K562 (cell line): ENCODE results near the gene ANK3. TPM values are rescaled to one million over a fixed set of nuclear protein-coding genes. Genes with fewer than 3 reads are reported as not detected.
A peak's percentile ranks its signal among the peaks of the same experiment; 100 is the strongest.

ENCODE experiments used
- BCLAF1 ChIP-seq, 2 experiments: fragments of 450-650 bp in 1 of 2; IDR thresholded peaks; 2 replicates each; pipeline ENCODE4 v1.6.1; 2011 to 2017; ENCODE audit warnings: low read depth in 2 of 2, antibody characterized with exemption in 1 of 2, borderline replicate concordance in 1 of 2, low read length in 1 of 2, mild to moderate bottlenecking in 1 of 2, mixed read lengths in 1 of 2; ENCODE audit not compliant: control insufficient read depth in 1 of 2
- CHD4 ChIP-seq: fragments of 200-600 bp; sonication (generic); IDR thresholded peaks from 3 replicates; pipeline ENCODE4 v1.6.1; 2012; ENCODE audit warnings: low read depth, mild to moderate bottlenecking, mixed read lengths, low read length, inconsistent platforms; ENCODE audit not compliant: insufficient read depth, insufficient replicate concordance, poor library complexity, severe bottlenecking
- E2F4 ChIP-seq: sonication (generic); formaldehyde crosslinking; IDR thresholded peaks from 2 replicates; pipeline ENCODE4 v1.8.0; 2022; ENCODE audit warnings: mild to moderate bottlenecking, low read depth, missing genetic modification reagents
- ELF1 ChIP-seq: fragments of 200-800 bp; sonication (Bioruptor generic); IDR thresholded peaks from 2 replicates; pipeline ENCODE4 v1.6.1; 2016; ENCODE audit warnings: missing genetic modification characterization, missing compliant biosample characterization
- GATAD2A ChIP-seq: fragments of 450-650 bp; IDR thresholded peaks from 2 replicates; pipeline ENCODE4 v1.6.1; 2017
- MNT ChIP-seq, 2 experiments: fragments of 450-650 bp; conservative IDR thresholded peaks; 2 replicates each; pipeline ENCODE4 v1.6.1; 2017; ENCODE audit warnings: mild to moderate bottlenecking in 2 of 2, moderate library complexity in 2 of 2
- NCOA6 ChIP-seq: fragments of 450-650 bp; IDR thresholded peaks from 2 replicates; pipeline ENCODE4 v1.6.1; 2017; ENCODE audit warnings: mild to moderate bottlenecking
- NELFE ChIP-seq: IDR thresholded peaks from 2 replicates; pipeline ENCODE4 v1.6.1; 2011; ENCODE audit warnings: mild to moderate bottlenecking; ENCODE audit not compliant: insufficient read depth, insufficient read length
- PRMT5 ChIP-seq: sonication (generic); formaldehyde crosslinking; IDR thresholded peaks from 2 replicates; pipeline ENCODE4 v1.5.0; 2020; ENCODE audit warnings: missing genetic modification reagents
- SAFB2 ChIP-seq: fragments of 200-400 bp; formaldehyde crosslinking; IDR thresholded peaks from 2 replicates; pipeline ENCODE4 v1.6.1; 2018; ENCODE audit warnings: borderline replicate concordance, low read length, low read depth, moderate library complexity; ENCODE audit not compliant: severe bottlenecking
- SPI1 ChIP-seq: IDR thresholded peaks from 2 replicates; pipeline ENCODE4 v1.6.1; 2011; ENCODE audit warnings: low read depth, low read length, control low read depth, borderline replicate concordance
- STAT5A ChIP-seq: IDR thresholded peaks from 2 replicates; pipeline ENCODE4 v1.6.1; 2012; ENCODE audit warnings: low read length, inconsistent platforms, borderline replicate concordance
- TAF9B ChIP-seq: fragments of 450-650 bp; IDR thresholded peaks from 2 replicates; pipeline ENCODE4 v1.6.1; 2018; ENCODE audit warnings: mild to moderate bottlenecking; ENCODE audit not compliant: partially characterized antibody
- UBTF ChIP-seq, 2 experiments: IDR thresholded peaks; 2 replicates each; pipeline ENCODE4 v1.6.1; 2012; ENCODE audit warnings: improper control_type of control experiment in 2 of 2, low read depth in 2 of 2, low read length in 2 of 2, borderline replicate concordance in 1 of 2
- ZBTB2 ChIP-seq: fragments of 450-650 bp; IDR thresholded peaks from 2 replicates; pipeline ENCODE4 v1.6.1; 2016; ENCODE audit warnings: antibody characterized with exemption
- ZC3H11A ChIP-seq: IDR thresholded peaks from 2 replicates; pipeline ENCODE4 v1.6.1; 2012; ENCODE audit warnings: low read depth, low read length, improper control_type of control experiment
- ZNF12 ChIP-seq: sonication (generic); formaldehyde crosslinking; IDR thresholded peaks from 2 replicates; pipeline ENCODE4 v1.4.0; 2020; ENCODE audit warnings: mild to moderate bottlenecking, missing genetic modification reagents
- ZNF197 ChIP-seq: fragments of 200-800 bp; sonication (Bioruptor generic); IDR thresholded peaks from 2 replicates; pipeline ENCODE4 v1.6.1; 2016; ENCODE audit warnings: low read depth, missing genetic modification characterization, missing compliant biosample characterization
- ZNF354B ChIP-seq: fragments of 250-450 bp; sonication (Bioruptor Pico); IDR thresholded peaks from 2 replicates; pipeline ENCODE4 v1.4.0; 2020
- polyA plus RNA-seq, 8 experiments: library from polyadenylated mRNA; depleted of rRNA in 4 of 8; stranded (reverse) in 5 of 8; unstranded in 3 of 8; fragments of >200 nt; fragmentation: Nextera tagmentation in 2 of 8; fragmentation: Illumina TruSeq in 1 of 8; extraction: Ambion mirVana in 2 of 8; extraction: Trizol in 1 of 8; gene quantifications; 2 replicates each; pipeline versions ENCODE4 v1.2.1 to v1.2.3, GENCODE V29; 2011 to 2014; ENCODE audit warnings: inconsistent platforms in 1 of 8, missing spikeins in 1 of 8
- total RNA-seq, 7 experiments: library from RNA; depleted of rRNA in 6 of 7; stranded (reverse); fragments of >200 nt in 6 of 7; fragmentation: Illumina TruSeq in 2 of 7; extraction: Trizol in 2 of 7; gene quantifications; 2 replicates each; pipeline versions ENCODE4 v1.2.1 to v1.2.3, GENCODE V29; 2011 to 2021; ENCODE audit warnings: low replicate concordance in 1 of 7

ANK3 gene
- total and polyA plus RNA-seq, 9 of the 15 experiments (the other 6 are each of a cell fraction or from before 2014, with no cell fraction given) = 10.0 to 32.3 (median 17.9) TPM

- TF ChIP-seq MNT (conservative IDR thresholded peaks at IDR 0.05) (no peak), ZBTB2 (no peak), SPI1 (no peak), BCLAF1 (IDR thresholded peaks at IDR 0.05; ENCODE audit: borderline replicate concordance in 1 of 2, control insufficient read depth in 1 of 2, low read depth in 2 of 2, low read length in 1 of 2) (no peak), PRMT5 (CRISPR knock-in tag) (no peak), CHD4 (no peak), GATAD2A (no peak), NCOA6 (no peak), E2F4 (CRISPR knock-in tag) (no peak), ZNF12 (CRISPR knock-in tag) (no peak), SAFB2 (no peak), UBTF (IDR thresholded peaks at IDR 0.05; ENCODE audit: borderline replicate concordance in 1 of 2, low read depth in 2 of 2, low read length in 2 of 2) (no peak), TAF9B (peak; percentile 8), ZNF197 (no peak), STAT5A (no peak), ZNF354B (no peak), ELF1 (tag) (0 out of 2 replicates have a peak, but pooled peaks have one; percentile 7), ZC3H11A (no peak), NELFE (no peak)
These were observed 90.3 kb downstream of the ANK3 start (continued) for GRCh38 chr10:60299390-60299778.
